Bronchial epithelial cell (primary cell): ENCODE data around the gene WDR81. TPM values are rescaled to one million over a fixed set of nuclear protein-coding genes. Genes with fewer than 3 reads are reported as not detected.
"Not testable (repeated sequence)": the region's sequence is repeated elsewhere in the genome, so short reads cannot be mapped to it uniquely, and the experiment has no call there.

Source experiments
- DNase-seq: peaks from one replicate; pipeline ENCODE4 v3.0.0-alpha.2; 2010; ENCODE audit warnings: low read depth
- FAIRE-seq: peaks from 2 replicates; lab custom pipeline; 2011; peaks lifted over from hg19 to GRCh38; lab: Jason Lieb, UNC
- H3K27me3 ChIP-seq: 2 replicates; pipeline ENCODE4 v1.5.1; 2011; ENCODE audit warnings: low read length; ENCODE audit not compliant: control insufficient read depth, insufficient read depth
- H3K36me3 ChIP-seq: 2 replicates; pipeline ENCODE4 v1.5.1; 2011; ENCODE audit warnings: low read length; ENCODE audit not compliant: control insufficient read depth, insufficient read depth
- H3K4me3 ChIP-seq: 2 replicates; pipeline ENCODE4 v1.5.1; 2011; ENCODE audit warnings: mild to moderate bottlenecking, low read depth, low read length, control low read depth
- total RNA-seq: library from RNA; depleted of rRNA; stranded (reverse); fragments of >200 nt; gene quantifications from 2 replicates; pipeline ENCODE4 v1.2.1, GENCODE V29; 2014
- TF ChIP-seq, protein P1 (sequence below): IDR thresholded peaks from 2 replicates; pipeline ENCODE4 v1.5.1; 2011; ENCODE audit warnings: mild to moderate bottlenecking, moderate library complexity, low read length, control low read depth, inconsistent platforms; ENCODE audit not compliant: insufficient read depth, severe bottlenecking

The WDR81 gene
- total RNA-seq, 1 donor from 2014 or later = 21.6 TPM

DNA sequence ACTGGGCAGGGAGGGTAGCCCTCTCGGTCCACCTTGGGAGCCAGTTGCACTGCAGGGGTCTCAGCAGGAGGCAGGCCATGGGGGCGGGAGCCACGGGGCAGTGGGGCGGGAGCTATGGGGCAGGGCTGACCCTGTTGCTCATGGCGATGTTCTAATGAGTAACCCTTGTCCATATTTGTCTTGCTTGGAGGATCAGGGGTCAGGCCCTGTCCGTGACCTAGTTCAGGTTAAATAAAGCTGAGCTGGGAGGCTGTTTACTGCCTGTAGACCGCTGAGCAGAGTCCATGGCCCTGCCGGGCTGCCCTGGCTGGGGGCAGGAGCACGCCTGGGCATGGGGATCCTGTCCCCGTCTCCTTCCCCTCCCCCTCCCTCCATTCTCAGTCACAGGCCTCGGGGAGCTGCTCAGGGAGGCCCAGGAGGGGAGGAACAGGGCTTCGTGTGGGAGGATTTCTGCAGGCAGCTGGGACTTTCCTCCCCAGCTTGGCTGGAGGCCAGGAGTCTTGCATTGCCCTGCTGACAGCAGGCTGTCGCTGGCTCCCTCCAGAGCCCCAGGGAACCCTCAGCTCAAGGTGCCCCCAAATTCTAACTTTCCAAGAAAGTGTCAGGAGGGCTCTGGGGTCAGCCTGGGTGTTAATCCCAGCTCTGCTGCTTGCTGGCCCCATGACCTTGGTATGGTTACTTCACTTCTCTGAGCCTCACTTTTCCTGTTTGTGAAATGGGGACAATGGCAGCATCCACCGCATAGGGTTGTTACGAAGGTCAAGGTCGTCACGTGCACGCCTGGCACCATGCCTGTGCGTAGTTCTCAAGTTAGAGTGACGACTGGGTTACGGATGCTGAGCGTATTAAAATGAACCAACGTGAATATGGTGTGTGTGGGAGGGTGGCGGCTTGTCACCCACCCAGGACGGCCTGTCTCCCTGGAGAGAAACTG lies 12.1 kb downstream of the WDR81 start:
- DNase-seq (peak; percentile 64), FAIRE-seq (no peak)
- TF ChIP-seq, protein P1, sequence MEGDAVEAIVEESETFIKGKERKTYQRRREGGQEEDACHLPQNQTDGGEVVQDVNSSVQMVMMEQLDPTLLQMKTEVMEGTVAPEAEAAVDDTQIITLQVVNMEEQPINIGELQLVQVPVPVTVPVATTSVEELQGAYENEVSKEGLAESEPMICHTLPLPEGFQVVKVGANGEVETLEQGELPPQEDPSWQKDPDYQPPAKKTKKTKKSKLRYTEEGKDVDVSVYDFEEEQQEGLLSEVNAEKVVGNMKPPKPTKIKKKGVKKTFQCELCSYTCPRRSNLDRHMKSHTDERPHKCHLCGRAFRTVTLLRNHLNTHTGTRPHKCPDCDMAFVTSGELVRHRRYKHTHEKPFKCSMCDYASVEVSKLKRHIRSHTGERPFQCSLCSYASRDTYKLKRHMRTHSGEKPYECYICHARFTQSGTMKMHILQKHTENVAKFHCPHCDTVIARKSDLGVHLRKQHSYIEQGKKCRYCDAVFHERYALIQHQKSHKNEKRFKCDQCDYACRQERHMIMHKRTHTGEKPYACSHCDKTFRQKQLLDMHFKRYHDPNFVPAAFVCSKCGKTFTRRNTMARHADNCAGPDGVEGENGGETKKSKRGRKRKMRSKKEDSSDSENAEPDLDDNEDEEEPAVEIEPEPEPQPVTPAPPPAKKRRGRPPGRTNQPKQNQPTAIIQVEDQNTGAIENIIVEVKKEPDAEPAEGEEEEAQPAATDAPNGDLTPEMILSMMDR = no peak
- no peaks in the 10 kb centered on the region for H3K27me3 ChIP-seq
- no peak overlapping the region for H3K4me3 ChIP-seq
- peaks cover 17% of the 10 kb centered on the region for H3K36me3 ChIP-seq

DNA sequence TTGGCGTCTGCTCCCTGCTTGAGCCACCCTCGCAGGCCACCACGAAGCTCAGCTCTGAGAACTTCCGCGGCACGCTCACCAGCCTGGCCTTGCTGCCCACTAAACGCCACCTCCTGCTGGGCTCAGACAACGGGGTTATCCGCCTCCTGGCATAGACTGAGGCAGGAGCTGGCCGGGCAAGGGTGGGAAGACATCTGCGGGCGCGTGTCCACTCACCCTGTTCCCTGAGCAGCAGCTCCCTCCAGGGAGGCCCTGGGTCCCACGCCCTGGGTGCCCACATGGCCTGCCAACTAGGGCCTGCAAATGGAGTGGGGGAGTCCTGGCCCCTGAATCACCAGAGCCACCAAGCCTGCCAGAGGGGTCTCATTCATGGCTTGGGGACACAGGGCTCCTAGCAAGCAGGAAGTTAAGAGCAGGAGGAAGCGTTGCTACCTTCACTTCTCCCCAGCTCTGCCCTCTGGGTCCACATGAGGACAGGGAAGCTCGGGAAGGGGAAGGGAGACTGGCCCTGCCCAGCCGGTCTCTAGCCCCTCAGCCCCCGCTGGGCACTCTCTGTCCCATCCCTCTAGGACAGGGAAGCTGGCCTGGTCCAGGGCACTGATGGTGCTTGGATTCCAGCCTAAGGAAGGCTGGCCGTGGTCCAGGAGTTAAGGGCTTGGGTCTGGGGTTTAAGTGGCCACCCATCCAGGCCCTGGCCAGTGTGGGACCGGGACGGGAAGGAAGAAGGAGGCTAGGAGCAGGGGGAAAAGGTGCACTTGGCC lies 13.2 kb downstream of the WDR81 start:
- no peak overlapping the region for H3K4me3 ChIP-seq
- H3K27me3 ChIP-seq = no peaks in the 10 kb centered on the region
- no peak for FAIRE-seq
- DNase-seq = no peak
- TF ChIP-seq, protein P1 = no peak
- H3K36me3 ChIP-seq = peaks cover 16% of the 10 kb centered on the region

DNA sequence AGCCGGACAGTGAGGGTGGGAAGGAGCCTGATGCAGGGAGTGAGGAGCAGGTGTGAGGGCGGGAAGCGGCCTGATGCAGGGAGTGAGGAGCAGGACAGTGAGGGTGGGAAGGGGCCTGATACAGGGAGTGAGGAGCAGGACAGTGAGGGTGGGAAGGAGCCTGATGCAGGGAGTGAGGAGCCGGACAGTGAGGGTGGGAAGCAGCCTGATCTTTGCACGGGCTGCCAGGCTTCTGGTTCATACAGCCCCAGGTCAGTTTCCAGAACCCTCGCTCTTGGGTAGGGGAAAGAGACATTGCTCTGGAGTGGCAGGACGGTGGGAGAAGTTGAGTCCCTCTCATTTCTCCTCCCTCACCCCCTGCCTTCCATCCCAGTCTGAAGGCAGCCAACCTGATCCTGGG lies 17.4 kb downstream of the WDR81 start:
- FAIRE-seq, DNase-seq, H3K36me3 ChIP-seq, H3K4me3 ChIP-seq, H3K27me3 ChIP-seq: not testable (repeated sequence)

DNA sequence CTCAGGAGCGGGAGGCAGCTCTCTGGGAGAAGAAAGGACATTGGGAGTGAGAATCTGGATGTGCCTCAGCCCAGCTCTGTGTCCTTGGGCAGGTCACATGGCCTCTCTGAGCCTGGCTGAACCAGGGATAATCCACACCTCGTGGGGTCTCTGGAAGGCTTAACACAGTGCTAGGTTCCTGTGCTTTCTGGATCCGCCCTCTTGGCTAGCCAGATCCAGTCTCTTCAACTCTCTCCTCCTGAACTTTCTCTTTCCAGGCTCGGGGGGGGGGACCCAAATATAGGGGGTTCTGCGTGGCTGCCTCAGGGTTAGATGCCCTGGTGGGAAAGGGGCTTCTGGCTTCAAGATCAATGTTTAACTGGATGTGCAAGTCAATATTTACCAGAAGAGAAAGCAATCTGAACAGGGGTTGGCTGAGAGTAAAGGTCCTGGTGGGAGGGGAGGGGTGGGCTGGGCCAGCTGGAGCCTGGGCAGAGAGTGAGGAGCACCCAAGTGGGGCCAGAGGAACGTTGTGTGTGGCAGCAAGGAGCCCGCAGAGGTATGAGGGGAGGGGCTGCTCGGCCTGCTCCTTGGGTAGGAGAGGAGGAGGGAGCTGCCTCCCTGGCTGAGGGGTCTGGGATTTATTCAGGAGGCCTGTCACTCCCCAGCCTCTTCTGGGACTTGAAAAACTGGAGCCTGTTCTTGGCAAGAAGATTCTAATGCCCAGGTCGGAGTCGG lies 18.0 kb downstream of the WDR81 start, which contains the start of gene SERPINF2:
Gene SERPINF2, plus strand, starts transcription at position 501 of the 717 bp plus-strand sequence. CDS start 2,125 bp downstream, outside the sequence.
- no peak for FAIRE-seq
- no peak for DNase-seq
- Histone ChIP-seq H3K4me3 (no peak within 1 kb of the TSS), H3K36me3 (peaks cover 3% of the 10 kb centered on the region), H3K27me3 (no peaks in the 10 kb centered on the region)
- TF ChIP-seq, protein P1 = no peak

DNA sequence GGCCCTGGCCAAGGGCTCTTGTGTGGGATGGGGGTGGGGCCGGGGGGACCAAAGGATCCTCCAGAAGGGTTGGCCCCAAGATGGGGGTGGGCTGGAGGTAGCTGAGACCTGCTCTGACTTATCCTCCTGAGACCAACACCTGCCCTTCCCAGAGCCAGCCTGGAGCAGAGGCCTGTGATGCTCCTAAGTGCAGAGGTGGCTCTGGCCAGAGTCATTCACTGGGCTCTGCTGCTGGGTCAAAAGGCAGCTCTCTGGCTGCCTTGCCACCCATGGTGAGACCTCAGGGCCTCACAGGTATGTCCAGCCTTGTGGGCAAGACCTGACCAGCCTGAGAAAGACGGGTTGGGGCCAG lies 18.6 kb downstream of the WDR81 start:
- Histone ChIP-seq H3K4me3 (no peak overlapping the region), H3K36me3 (no peaks in the 10 kb centered on the region), H3K27me3 (no peaks in the 10 kb centered on the region)
- TF ChIP-seq, protein P1 = no peak
- DNase-seq = no peak
- FAIRE-seq = no peak
